G401 (cell line): ENCODE measurements around the gene ARHGEF4. TPM values are rescaled to one million over a fixed set of nuclear protein-coding genes. Genes with fewer than 3 reads are reported as not detected.

Source experiments
- DNase-seq: peaks from one replicate; pipeline ENCODE4 v3.0.0-alpha.2; 2015; ENCODE audit warnings: low spot score
- in situ Hi-C: cut with HindIII; loops from 2 replicates; pipeline ENCODE4 v1.10.0; 2016; ENCODE audit warnings: low sequenced_read_pairs, mixed read lengths
- total RNA-seq: library from RNA; depleted of rRNA; stranded (reverse); fragments of >200 nt; shearing (Covaris generic); gene quantifications from 2 replicates; pipeline ENCODE4 v1.2.3, GENCODE V29; 2014

Gene ARHGEF4
- total RNA-seq, 1 experiment from 2014 or later = 0.10 TPM

GRCh38 chr2:130813722-130814121 is 23.0 kb upstream of the ARHGEF4 start:
- in situ Hi-C loops = no loop called here
- DNase-seq = no peak

DNA sequence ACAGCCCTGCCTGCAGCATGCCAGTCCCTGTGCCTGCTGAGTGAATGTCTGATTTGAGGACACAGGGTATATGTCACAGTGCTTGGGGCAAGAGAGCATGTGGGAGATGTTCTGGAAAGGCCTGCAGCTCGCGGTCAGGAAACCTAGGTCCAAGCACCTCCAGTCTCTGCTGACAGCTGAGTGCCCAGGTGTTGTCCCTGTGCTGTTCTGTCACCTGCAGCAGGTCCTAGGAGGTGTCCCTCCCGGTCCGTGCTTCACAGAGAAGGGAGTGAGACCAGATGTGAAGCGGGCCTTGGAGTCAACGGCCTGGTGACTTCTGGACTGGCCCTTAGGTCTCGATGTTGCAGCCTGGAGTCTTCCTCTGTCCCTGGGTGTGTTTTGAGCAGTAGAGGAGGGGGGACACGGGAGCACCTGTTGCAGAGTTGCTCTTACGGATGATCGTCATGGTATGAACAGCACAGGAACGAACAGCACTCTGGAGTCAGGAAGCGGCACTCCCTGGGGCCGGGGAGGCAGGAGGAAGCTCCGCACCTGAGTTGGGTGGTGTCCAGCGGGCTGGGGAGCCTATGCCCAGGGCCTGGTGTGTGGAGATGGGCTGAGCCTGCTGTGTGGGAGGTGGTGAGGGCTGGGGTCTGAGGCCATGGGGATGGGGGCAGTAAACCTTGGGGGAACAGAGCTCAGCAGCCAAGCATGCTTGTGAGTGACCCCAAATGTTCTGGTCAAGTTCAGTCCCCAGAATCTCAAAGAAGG is 21.6 kb upstream of the ARHGEF4 start:
- in situ Hi-C loops = no loop called here
- DNase-seq = no peak

DNA sequence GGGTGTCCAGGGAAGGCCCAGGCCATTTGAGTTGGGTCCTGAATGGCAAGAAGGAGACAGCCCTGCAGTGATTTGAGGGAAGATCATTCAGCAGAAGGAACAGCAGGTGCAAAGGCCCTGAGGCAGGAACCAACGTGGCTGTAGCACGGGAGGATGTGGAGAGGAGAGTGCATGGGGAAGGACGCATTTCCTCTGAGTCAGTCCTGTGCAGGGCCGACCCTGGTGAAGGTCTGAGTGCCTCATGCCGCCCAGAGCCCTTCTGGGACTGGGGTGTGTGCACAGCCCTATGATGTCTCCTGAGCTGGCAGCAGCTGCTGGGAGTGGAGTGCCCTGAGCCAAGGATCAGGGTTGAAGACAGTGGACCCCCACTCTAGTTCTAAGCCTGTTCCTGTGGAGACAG is 17.9 kb upstream of the ARHGEF4 start:
- no peak for DNase-seq
- in situ Hi-C loops = no loop called here

GRCh38 chr2:130819226-130819607 is 17.5 kb upstream of the ARHGEF4 start:
- in situ Hi-C loops = no loop called here
- no peak for DNase-seq

GRCh38 chr2:130819608-130820278 is 17.0 kb upstream of the ARHGEF4 start:
- no peak for DNase-seq
- in situ Hi-C loops = no loop called here

- in situ Hi-C loops = no loop called here
- DNase-seq = no peak
Measured at GRCh38 chr2:130820279-130820861, 16.3 kb upstream of the ARHGEF4 start.

DNA sequence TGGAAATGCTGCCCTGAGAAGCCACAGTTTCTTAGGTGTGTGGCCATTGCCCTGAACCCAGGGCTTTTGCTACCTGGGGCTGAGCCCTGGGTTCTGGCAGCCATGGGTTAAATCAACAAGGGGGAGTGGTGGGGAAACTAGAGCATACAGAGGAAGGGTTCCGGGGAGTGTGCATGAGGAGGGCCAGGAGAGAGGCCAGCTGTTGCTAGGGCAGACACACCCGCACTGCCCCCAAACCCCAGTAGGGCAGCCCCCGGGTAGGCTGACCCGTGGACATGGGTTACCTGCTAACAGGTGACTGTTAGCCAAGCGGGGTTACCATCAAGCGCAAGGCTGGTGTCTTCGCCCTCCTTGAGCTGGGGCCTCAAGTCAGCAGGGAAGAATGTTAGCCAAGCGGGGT is 14.8 kb upstream of the ARHGEF4 start:
- in situ Hi-C loops = no loop called here
- DNase-seq = no peak

GRCh38 chr2:130822766-130823165 is 13.9 kb upstream of the ARHGEF4 start:
- no peak for DNase-seq
- in situ Hi-C loops = no loop called here

DNA sequence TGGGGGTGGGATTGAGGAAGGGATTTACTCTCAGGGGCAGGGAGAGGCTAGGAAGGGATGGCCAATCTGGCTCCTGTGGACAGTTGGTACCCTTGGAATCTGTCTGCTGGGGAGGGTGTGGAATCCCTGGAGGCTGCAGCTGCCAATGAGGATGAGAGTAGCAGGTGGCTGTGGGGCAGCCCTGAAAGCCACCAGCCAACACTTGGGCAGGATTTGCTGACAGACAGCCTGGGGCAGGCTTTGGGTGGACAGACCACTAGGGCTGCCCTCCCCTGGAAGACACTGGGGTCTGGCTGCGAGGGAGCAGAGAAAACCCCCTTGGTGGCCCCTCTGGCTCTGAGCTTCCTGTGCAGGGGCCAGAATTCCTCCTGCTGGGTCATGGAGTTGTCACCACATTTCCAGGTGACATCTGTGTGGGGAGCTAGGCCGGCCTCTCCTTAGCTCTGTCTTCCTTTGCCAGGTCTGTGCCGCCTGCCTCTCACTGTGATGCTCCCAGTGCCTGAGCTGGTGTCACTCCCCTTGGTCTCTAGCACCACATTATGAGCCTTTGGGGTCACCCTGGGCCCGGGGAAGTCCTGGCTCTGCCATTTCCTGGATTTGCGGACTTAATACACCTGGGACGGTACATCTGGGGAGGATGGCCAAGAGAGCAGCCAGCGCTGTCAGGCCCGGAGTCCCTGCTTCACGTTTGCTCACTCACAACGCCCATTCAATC is 13.4 kb upstream of the ARHGEF4 start:
- DNase-seq = no peak
- in situ Hi-C loops = no loop called here

DNA sequence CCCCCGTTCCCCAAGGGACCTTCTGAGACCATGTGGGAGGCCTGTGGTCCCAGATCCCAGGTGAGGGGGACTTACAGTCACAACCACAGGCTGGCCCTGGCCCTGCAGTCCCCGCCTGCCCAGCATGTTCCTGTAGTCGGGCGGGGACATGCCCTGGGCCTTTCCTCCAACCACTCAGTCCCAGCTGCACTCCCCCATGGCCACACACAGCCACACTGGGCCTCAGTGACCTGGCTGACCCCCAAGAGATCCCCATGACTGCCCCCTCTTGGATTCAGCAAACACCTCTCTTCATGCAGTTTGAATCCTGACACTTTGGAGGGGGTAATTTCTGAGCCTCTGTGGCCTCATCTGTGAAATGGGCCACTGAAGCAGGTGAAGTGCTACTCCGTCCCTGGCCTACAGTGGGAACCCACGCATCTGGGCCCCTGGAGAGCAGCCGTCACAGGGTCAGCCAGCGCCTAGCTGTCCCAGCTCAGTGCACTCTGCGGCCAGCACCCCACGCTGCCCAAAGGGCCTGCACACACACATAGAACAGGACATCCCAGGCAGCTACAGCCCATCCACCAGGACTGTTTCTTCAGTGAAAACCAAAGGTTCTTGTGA is 12.7 kb upstream of the ARHGEF4 start:
- no peak for DNase-seq
- in situ Hi-C loops = no loop called here

- DNase-seq = no peak
- in situ Hi-C loops = no loop called here
Measured at GRCh38 chr2:130824492-130825061, 12.1 kb upstream of the ARHGEF4 start.

DNA sequence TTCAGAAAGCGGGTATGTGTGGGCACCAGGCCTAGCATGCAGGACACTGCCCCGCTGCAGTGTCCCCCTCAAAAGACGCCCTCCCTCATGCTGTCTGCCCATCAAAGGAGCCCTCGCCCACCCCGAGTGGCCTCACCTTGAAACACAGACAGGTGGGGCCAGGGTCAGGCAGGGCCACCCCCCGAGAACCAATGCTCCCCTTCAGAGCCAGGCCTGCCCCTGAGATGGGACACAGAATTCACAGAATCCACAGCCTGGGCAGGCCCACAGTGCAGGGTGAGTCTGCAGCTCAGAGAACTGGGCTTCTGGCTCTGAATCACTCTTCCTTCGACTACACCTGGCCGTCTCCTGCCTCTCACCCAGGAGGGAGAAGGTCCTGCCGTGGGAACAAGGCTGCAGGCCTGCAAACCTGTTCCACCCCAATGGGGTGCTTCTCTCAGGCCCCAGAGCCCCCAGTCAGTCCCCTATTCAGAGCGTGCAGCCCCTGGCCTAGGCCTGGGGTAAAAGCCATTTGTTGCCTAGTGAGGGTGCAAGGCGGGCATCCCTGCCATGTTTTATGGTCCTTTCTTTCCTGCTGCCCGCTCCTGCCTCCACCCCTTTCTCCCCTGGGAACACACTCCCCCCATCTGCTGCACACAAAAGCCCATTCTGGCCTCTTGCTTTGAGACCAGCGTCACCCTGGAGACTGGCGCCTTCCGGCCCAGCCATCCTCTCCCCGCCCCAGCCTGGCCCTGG is 11.3 kb upstream of the ARHGEF4 start:
- DNase-seq = no peak
- in situ Hi-C loops = no loop called here

- no peak for DNase-seq
- in situ Hi-C loops = no loop called here
Measured at GRCh38 chr2:130825966-130826253, 10.8 kb upstream of the ARHGEF4 start.

GRCh38 chr2:130826419-130826818 is 10.3 kb upstream of the ARHGEF4 start:
- in situ Hi-C loops = no loop called here
- DNase-seq = no peak

- DNase-seq = no peak
- in situ Hi-C loops = no loop called here
Measured at GRCh38 chr2:130826821-130827501, 9.8 kb upstream of the ARHGEF4 start.

DNA sequence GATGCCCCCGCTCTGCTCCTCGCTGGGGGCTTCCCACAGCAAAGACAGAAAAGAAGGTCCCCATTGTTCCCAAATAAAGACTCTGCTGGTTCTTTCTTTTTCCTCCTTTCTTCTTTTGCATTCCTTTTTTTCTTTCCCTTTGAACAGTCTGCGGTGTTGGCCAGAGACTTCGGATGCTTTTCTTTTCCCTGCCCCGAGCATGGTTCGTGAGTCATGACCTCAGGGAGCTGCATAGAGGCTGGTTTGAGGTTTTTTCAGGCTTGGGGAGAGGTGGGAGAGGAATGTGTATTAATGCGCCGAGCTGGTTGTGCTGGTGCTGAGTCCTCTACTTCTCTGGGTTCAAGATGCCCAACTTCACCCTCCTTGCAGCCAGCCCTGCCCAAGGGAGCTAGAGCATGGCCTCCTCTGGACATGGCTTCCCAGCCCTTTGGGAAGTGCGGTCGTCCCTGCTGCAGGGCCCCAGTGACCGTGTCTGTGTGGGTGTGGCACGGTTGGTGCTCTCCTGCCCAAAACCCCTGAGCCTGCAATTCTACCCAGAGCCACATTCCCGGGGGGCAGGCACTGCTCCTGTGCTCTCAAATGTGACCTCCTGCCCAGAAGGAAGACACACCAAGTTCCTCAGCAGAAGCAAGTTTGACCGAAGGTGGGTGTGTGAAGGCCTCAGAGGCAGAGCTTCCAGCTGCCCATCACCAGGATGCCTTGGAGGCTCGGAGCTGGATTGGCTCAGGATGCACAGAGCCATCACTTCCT is 9.0 kb upstream of the ARHGEF4 start:
- in situ Hi-C loops = no loop called here
- DNase-seq = no peak

- DNase-seq = no peak
- in situ Hi-C loops = no loop called here
Measured at GRCh38 chr2:130828461-130828860, 8.3 kb upstream of the ARHGEF4 start.

DNA sequence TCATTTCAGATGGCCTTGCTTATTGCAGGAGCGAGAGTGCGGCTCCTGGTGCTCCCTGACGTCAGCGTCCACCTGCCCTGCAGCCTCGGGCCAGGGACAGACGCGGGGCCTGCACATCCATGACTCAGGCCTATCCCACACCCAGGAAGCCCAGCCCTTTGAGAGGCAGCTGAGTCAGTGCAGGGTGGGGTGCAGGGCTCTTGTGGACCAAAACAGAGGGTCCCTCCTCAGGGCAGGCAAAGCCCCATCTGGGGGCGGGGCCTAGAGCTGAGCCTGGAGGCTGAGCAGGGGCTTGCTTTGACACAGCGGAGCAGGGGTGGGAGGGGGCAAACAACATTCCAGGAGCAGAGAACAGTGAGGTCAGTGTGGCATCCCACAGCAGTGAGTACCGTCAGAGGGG is 7.7 kb upstream of the ARHGEF4 start:
- no peak for DNase-seq
- in situ Hi-C loops = no loop called here
